NK-92 (cell line): ENCODE data around the gene NARF.
A peak's percentile ranks its signal among the peaks of the same experiment; 100 is the strongest.
"Not testable (repeated sequence)": the region's sequence is repeated elsewhere in the genome, so short reads cannot be mapped to it uniquely, and the experiment has no call there.

Source experiments
- DNase-seq: peaks from one replicate; lab custom pipeline; 2025; ENCODE audit not compliant: unreplicated experiment; lab: John Stamatoyannopoulos, UW

The NARF gene

GRCh38 chr17:82496529-82497434 lies 38.2 kb downstream of the NARF start:
- peak; percentile 15 for DNase-seq

GRCh38 chr17:82497483-82498405 lies 39.2 kb downstream of the NARF start:
- DNase-seq = no peak

- no peak for DNase-seq
Measured at GRCh38 chr17:82502207-82502606, 43.7 kb downstream of the NARF start.

- no peak for DNase-seq
Measured at GRCh38 chr17:82503094-82503727, 44.7 kb downstream of the NARF start.

- DNase-seq = no peak
Measured at GRCh38 chr17:82503728-82504308, 45.3 kb downstream of the NARF start.

DNA sequence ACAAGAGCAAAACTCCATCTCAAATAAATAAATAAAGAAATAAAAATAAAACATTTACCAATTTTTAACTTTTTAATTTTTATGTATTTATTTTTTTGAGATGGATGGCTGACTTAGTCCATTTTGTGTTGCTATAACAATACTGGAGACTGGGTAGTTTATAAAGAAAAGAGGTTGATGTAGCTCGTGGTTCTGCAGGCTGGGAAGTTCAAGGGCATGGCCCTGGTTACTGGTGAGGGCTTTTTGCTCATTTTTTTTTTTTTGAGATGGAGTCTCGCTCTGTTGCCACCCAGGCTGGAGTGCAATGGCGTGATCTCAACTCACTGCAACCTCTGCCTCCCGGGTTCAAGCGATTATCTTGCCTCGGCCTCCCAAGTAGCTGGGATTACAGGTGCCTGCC lies 46.8 kb downstream of the NARF start:
- DNase-seq = no peak

DNA sequence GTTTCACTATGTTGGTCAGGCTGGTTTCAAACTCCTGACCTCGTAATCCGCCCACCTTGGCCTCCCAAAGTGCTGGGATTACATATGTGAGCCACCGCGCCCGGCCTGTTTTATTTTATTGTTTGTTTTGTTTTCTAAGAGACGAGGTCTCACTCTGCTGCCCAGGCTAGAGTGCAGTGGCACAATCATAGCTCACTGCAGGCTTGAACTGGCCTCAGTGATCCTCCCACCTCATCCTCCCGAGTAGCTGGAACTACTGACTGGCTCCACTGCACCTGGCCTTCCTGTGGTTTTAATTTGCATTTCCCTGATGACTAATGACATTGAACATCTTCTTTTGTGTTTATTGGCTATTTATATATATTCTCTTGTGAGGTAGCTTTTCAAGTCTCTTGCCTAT lies 47.9 kb downstream of the NARF start:
- not testable (repeated sequence) for DNase-seq

GRCh38 chr17:82507631-82508175 lies 49.2 kb downstream of the NARF start:
- DNase-seq = no peak

- not testable (repeated sequence) for DNase-seq
Measured at GRCh38 chr17:82511642-82512041, 53.1 kb downstream of the NARF start.

- not testable (repeated sequence) for DNase-seq
Measured at GRCh38 chr17:82513864-82514263, 55.3 kb downstream of the NARF start.

- no peak for DNase-seq
Measured at GRCh38 chr17:82517230-82517865, 58.8 kb downstream of the NARF start.

DNA sequence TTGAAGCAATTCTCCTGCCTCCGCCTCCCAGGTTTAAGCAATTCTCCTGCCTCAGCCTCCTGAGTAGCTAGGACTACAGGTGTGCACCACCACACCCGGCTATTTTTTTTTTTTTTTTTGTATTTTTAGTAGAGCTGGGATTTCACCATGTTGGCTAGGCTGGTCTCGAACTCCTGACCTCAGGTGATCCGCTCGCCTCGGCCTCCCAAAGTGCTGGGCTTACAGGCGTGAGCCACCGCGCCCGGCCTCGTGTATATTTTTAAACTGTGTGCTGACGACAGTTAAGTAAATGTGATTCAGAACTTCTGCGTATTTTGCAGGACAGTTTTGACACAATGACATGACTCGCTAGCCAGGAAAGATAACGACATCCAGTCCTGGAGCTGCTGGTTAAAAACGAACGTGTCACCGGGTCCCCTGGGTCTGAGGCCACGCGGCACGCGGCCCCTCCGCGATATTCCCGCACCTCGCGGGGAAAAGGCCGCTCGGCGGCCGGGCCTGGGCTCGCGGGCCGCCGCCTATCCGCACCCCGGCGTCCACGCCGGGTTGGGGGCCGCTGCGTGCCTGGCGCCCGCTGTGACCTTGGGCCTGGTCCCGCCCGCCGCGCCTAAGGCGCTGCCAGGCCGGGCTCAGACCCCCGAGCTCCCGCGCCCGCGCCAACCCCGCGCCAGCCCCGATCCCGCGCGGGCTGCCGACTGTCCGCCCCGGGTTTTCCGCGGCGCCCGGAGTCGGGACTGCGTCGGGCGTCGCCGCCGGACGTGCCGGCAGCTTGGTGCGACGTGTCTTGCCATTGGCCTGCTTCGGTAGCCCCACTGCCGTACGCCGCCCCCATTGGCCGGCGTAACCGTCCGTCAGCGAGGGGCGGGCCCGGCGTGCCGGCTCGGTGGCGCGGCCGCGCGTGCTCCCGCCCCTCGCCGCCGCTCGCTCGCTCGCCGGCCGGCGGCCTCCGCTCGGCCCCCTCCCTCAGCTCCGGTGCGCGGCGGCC lies 60.6 kb downstream of the NARF start, which contains the start of gene FOXK2:
Gene FOXK2 (plus strand): TSS at position 907 of the 985 bp plus-strand sequence. CDS start 157 bp downstream, outside the sequence.
- DNase-seq = peak; percentile 34

- DNase-seq = no peak
Measured at GRCh38 chr17:82519971-82520903, 61.7 kb downstream of the NARF start.

- DNase-seq = no peak
Measured at GRCh38 chr17:82524540-82524939, 66.0 kb downstream of the NARF start.

GRCh38 chr17:82525712-82526111 lies 67.2 kb downstream of the NARF start:
- DNase-seq = no peak

GRCh38 chr17:82527898-82528297 lies 69.4 kb downstream of the NARF start:
- DNase-seq = no peak

- DNase-seq = no peak
Measured at GRCh38 chr17:82528484-82529265, 70.1 kb downstream of the NARF start.
